HepG2 (cell line): ENCODE measurements around the gene TYMS. TPM values are rescaled to one million over a fixed set of nuclear protein-coding genes. Genes with fewer than 3 reads are reported as not detected.

ENCODE experiments used
- ATAC-seq: fragments of 200-7000 bp; cut with Tn5 transposase; 3 replicates; pipeline ENCODE4 v1.9.1; 2020; ENCODE audit warnings: mild to moderate bottlenecking, moderate library complexity
- BruUV-seq: library from RNA; stranded (reverse); fragments of 400-500 nt; replicated peaks from 2 replicates; lab custom pipeline; 2021; lab: Mats Ljungman, UMichigan
- CTCF ChIA-PET: fragments of 300-600 bp; formaldehyde crosslinking; extraction: SDS; loops from one replicate; lab custom pipeline; 2021; ENCODE audit warnings: low total read pairs, inconsistent platforms, low intra/inter-chr PET ratio; lab: Yijun Ruan, JAX
- POLR2A ChIA-PET: fragments of 350-600 bp; sonication (Branson Sonifier 250); formaldehyde crosslinking; loops from one replicate; lab custom pipeline; 2020; ENCODE audit warnings: antibody characterized with exemption, inconsistent platforms; lab: Yijun Ruan, JAX
- DNase-seq: peaks from one replicate; pipeline ENCODE4 v3.0.0-alpha.2; 2015; ENCODE audit warnings: low spot score
- FAIRE-seq: peaks from 3 replicates; lab custom pipeline; 2011; peaks lifted over from hg19 to GRCh38; lab: Jason Lieb, UNC
- H2AFZ ChIP-seq: one replicate; pipeline ENCODE4 v1.6.1; 2011; ENCODE audit warnings: low read length, inconsistent platforms
- H3K27ac ChIP-seq: fragments of 300-600 bp; 3 replicates; pipeline ENCODE4 v1.8.0; 2011; ENCODE audit warnings: mixed run types, mild to moderate bottlenecking, mixed read lengths, low read length, inconsistent platforms; ENCODE audit not compliant: insufficient read depth; ENCODE audit errors: extremely low read length
- H3K27me3 ChIP-seq, 2 experiments: fragments of 200-600 bp in 1 of 2; 2 replicates in 1 of 2; 3 replicates in 1 of 2; pipeline versions ENCODE4 v1.6.0 to v1.8.0; 2011; ENCODE audit warnings: low read length in 2 of 2, mild to moderate bottlenecking in 2 of 2, moderate library complexity in 2 of 2, inconsistent platforms in 1 of 2; ENCODE audit not compliant: insufficient read depth in 2 of 2, control insufficient read depth in 1 of 2
- H3K36me3 ChIP-seq, 2 experiments: fragments of 200-600 bp in 1 of 2; replicated peaks in 1 of 2; 2 replicates in 1 of 2; 3 replicates in 1 of 2; pipeline versions ENCODE4 v1.5.1 to v1.8.0; 2011; ENCODE audit warnings: low read length in 2 of 2, inconsistent platforms in 1 of 2; ENCODE audit not compliant: insufficient read depth in 2 of 2, control insufficient read depth in 1 of 2
- H3K4me1 ChIP-seq: 2 replicates; pipeline ENCODE4 v1.5.1; 2012; ENCODE audit warnings: low read length, inconsistent platforms; ENCODE audit not compliant: insufficient read depth
- H3K4me2 ChIP-seq: 2 replicates; pipeline ENCODE4 v1.6.0; 2011; ENCODE audit warnings: low read depth, low read length, inconsistent platforms
- H3K4me3 ChIP-seq, 3 experiments: fragments of 200-600 bp in 1 of 3; sonication (generic), shearing (Covaris generic) in 1 of 3; replicated peaks in 1 of 3; 2 replicates each; pipeline ENCODE4 v1.5.1; 2011 to 2016; ENCODE audit warnings: low read length in 3 of 3, inconsistent platforms in 2 of 3, low read depth in 2 of 3, mild to moderate bottlenecking in 2 of 3, control low read depth in 1 of 3, mixed read lengths in 1 of 3; ENCODE audit not compliant: insufficient read depth in 1 of 3
- H3K79me2 ChIP-seq: one replicate; pipeline ENCODE4 v1.6.1; 2011; ENCODE audit warnings: low read length, inconsistent platforms; ENCODE audit not compliant: insufficient read depth
- H3K9ac ChIP-seq: 2 replicates; pipeline ENCODE4 v1.6.0; 2011; ENCODE audit warnings: mild to moderate bottlenecking, low read depth, low read length, inconsistent platforms; ENCODE audit not compliant: insufficient read depth
- H3K9me3 ChIP-seq: 2 replicates; pipeline ENCODE4 v1.5.1; 2012; ENCODE audit warnings: mild to moderate bottlenecking, low read length
- H4K20me1 ChIP-seq: 2 replicates; pipeline ENCODE4 v1.6.0; 2011; ENCODE audit warnings: inconsistent platforms, mild to moderate bottlenecking, low read length, moderate library complexity; ENCODE audit not compliant: insufficient read depth
- FOXK2 ChIP-seq: fragments of 450-650 bp; IDR thresholded peaks from 2 replicates; pipeline ENCODE4 v1.6.1; 2016
- HNRNPUL1 ChIP-seq: fragments of 200-400 bp; formaldehyde crosslinking; IDR thresholded peaks from 2 replicates; pipeline ENCODE4 v1.6.1; 2017; ENCODE audit warnings: low read depth, mild to moderate bottlenecking, low read length, moderate library complexity
- KLF12 ChIP-seq: sonication (generic); formaldehyde crosslinking; IDR thresholded peaks from 2 replicates; pipeline ENCODE4 v1.4.0; 2020; ENCODE audit warnings: missing genetic modification reagents, borderline replicate concordance
- KMT2B ChIP-seq: IDR thresholded peaks from 2 replicates; pipeline ENCODE4 v1.6.1; 2016; ENCODE audit warnings: missing genetic modification reagents, missing compliant biosample characterization
- PREB ChIP-seq: sonication (generic); formaldehyde crosslinking; IDR thresholded peaks from 2 replicates; pipeline ENCODE4 v1.4.0; 2020; ENCODE audit warnings: missing genetic modification reagents
- SETDB1 ChIP-seq: sonication (generic); formaldehyde crosslinking; IDR thresholded peaks from 2 replicates; pipeline ENCODE4 v1.5.1; 2020; ENCODE audit warnings: missing genetic modification reagents, mild to moderate bottlenecking, borderline replicate concordance
- SIX4 ChIP-seq: sonication (generic); formaldehyde crosslinking; IDR thresholded peaks from 2 replicates; pipeline ENCODE4 v1.4.0; 2020; ENCODE audit warnings: missing genetic modification reagents
- SOX13 ChIP-seq, 3 experiments: fragments of 450-650 bp in 1 of 3; sonication (generic) in 1 of 3; formaldehyde crosslinking in 1 of 3; IDR thresholded peaks in 2 of 3; conservative IDR thresholded peaks in 1 of 3; 2 replicates each; pipeline versions ENCODE4 v1.5.0 to v1.6.1; 2016 to 2020; ENCODE audit warnings: antibody characterized with exemption in 1 of 3, mild to moderate bottlenecking in 1 of 3, missing compliant biosample characterization in 1 of 3, missing genetic modification reagents in 1 of 3, moderate library complexity in 1 of 3
- TRIM24 ChIP-seq: sonication (generic); formaldehyde crosslinking; IDR thresholded peaks from 2 replicates; pipeline ENCODE4 v1.8.0; 2022; ENCODE audit warnings: mild to moderate bottlenecking, missing genetic modification reagents
- WGBS: methylation state at CpG from one replicate; pipeline ENCODE4 v1.1.6; 2017; ENCODE audit warnings: low lambda C conversion rate; 5-methylcytosine and 5-hydroxymethylcytosine counted together
- in situ Hi-C: cut with HindIII; loops from 2 replicates; pipeline ENCODE4 v1.10.0; 2017; ENCODE audit warnings: low pct_unique_long_range_greater_than_20kb; ENCODE audit not compliant: extremely low pct_ligation_motif_present
- intact Hi-C: fragments of 100-400 bp; cut with micrococcal nuclease; formaldehyde crosslinking; loops from one replicate; pipeline ENCODE4 v1.10.0; 2022; ENCODE audit not compliant: unreplicated experiment
- polyA plus RNA-seq, 8 experiments: library from polyadenylated mRNA; depleted of rRNA in 3 of 8; stranded (reverse) in 7 of 8; unstranded in 1 of 8; fragments of >200 nt; fragmentation: Illumina TruSeq in 4 of 8; extraction: Trizol in 4 of 8; gene quantifications; 2 replicates each; pipeline versions ENCODE4 v1.2.1 to v1.2.3, GENCODE V29; 2011 to 2016; ENCODE audit warnings: low read depth in 4 of 8, missing spikeins in 1 of 8, mixed read lengths in 1 of 8; ENCODE audit not compliant: insufficient read depth in 1 of 8
- total RNA-seq, 5 experiments: library from RNA; depleted of rRNA; stranded (reverse); fragments of >200 nt; fragmentation: Illumina TruSeq; extraction: Trizol; gene quantifications; 2 replicates each; pipeline ENCODE4 v1.2.3, GENCODE V29; 2016; ENCODE audit warnings: low read depth in 1 of 5
- TF ChIP-seq, protein P1 (sequence below): sonication (generic); formaldehyde crosslinking; IDR thresholded peaks from 2 replicates; pipeline ENCODE4 v1.4.0; 2020; ENCODE audit warnings: missing genetic modification reagents

The TYMS gene
- total and polyA plus RNA-seq, 2 of the 13 experiments (the other 11 are each of a cell fraction or from before 2014, with no cell fraction given), result 80.1 to 106 TPM

DNA sequence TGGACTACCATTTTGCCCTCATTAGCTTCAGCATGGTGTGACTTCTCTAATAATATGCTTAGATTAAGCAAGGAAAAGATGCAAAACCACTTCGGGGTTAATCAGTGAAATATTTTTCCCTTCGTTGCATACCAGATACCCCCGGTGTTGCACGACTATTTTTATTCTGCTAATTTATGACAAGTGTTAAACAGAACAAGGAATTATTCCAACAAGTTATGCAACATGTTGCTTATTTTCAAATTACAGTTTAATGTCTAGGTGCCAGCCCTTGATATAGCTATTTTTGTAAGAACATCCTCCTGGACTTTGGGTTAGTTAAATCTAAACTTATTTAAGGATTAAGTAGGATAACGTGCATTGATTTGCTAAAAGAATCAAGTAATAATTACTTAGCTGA lies 16.3 kb downstream of the TYMS start:
- CTCF ChIA-PET, result no interaction called here
- H3K36me3 ChIP-seq, result peaks cover 28 to 92% of the 10 kb centered on the region in 2 experiments
- H3K27me3 ChIP-seq, result no peaks in the 10 kb centered on the region
- H3K4me3 ChIP-seq, result no peak overlapping the region
- no peak overlapping the region for H3K4me2 ChIP-seq
- H3K79me2 ChIP-seq, result no peaks in the 10 kb centered on the region
- H2AFZ ChIP-seq, result no peak overlapping the region
- WGBS, result 97% methylated on average over 5 of the region's 5 CpGs
- intact Hi-C loops, result no loop called here
- no peak for TF ChIP-seq TRIM24 (CRISPR knock-in tag)
- TF ChIP-seq PREB, result no peak
- no peak for TF ChIP-seq KMT2B (CRISPR knock-in tag)
- TF ChIP-seq FOXK2, result no peak
- TF ChIP-seq SOX13 (IDR thresholded peaks at IDR 0.05), result no peak
- no peak for TF ChIP-seq SOX13 (CRISPR knock-in tag; conservative IDR thresholded peaks at IDR 0.05 in 1 of 2, IDR thresholded peaks at IDR 0.05 in 1 of 2)
- no peak for TF ChIP-seq KLF12 (CRISPR knock-in tag)
- TF ChIP-seq, protein P1, sequence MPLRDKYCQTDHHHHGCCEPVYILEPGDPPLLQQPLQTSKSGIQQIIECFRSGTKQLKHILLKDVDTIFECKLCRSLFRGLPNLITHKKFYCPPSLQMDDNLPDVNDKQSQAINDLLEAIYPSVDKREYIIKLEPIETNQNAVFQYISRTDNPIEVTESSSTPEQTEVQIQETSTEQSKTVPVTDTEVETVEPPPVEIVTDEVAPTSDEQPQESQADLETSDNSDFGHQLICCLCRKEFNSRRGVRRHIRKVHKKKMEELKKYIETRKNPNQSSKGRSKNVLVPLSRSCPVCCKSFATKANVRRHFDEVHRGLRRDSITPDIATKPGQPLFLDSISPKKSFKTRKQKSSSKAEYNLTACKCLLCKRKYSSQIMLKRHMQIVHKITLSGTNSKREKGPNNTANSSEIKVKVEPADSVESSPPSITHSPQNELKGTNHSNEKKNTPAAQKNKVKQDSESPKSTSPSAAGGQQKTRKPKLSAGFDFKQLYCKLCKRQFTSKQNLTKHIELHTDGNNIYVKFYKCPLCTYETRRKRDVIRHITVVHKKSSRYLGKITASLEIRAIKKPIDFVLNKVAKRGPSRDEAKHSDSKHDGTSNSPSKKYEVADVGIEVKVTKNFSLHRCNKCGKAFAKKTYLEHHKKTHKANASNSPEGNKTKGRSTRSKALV (CRISPR knock-in tag), result no peak
- no peak for TF ChIP-seq SIX4 (CRISPR knock-in tag)
- TF ChIP-seq HNRNPUL1, result no peak
- TF ChIP-seq SETDB1 (CRISPR knock-in tag), result no peak
- no TSS peak for BruUV-seq
- DNase-seq, result no peak
- POLR2A ChIA-PET, result interaction anchor here (1.5 kb wide), 1 partner anchor 15 kb away, joined by 6 read pairs; no protein-coding TSS in a partner anchor
- H3K27ac ChIP-seq, result no peak overlapping the region
- H4K20me1 ChIP-seq, result no peaks in the 10 kb centered on the region; the same call in 1 of the 2 replicates
- ATAC-seq, result no peak
- in situ Hi-C loops, result no loop called here
- FAIRE-seq, result no peak
- no peak overlapping the region for H3K9ac ChIP-seq
- no peaks in the 10 kb centered on the region for H3K4me1 ChIP-seq
- no peaks in the 10 kb centered on the region for H3K9me3 ChIP-seq
